ENCODE results near the gene AP5S1. TPM values are rescaled to one million over a fixed set of nuclear protein-coding genes. Genes with fewer than 3 reads are reported as not detected.
A peak's percentile ranks its signal among the peaks of the same experiment; 100 is the strongest.

The AP5S1 gene
- total and polyA plus RNA-seq, 2 of the 13 experiments (the other 11 are each of a cell fraction or from before 2014, with no cell fraction given), result 7.9 to 23.2 TPM

DNA sequence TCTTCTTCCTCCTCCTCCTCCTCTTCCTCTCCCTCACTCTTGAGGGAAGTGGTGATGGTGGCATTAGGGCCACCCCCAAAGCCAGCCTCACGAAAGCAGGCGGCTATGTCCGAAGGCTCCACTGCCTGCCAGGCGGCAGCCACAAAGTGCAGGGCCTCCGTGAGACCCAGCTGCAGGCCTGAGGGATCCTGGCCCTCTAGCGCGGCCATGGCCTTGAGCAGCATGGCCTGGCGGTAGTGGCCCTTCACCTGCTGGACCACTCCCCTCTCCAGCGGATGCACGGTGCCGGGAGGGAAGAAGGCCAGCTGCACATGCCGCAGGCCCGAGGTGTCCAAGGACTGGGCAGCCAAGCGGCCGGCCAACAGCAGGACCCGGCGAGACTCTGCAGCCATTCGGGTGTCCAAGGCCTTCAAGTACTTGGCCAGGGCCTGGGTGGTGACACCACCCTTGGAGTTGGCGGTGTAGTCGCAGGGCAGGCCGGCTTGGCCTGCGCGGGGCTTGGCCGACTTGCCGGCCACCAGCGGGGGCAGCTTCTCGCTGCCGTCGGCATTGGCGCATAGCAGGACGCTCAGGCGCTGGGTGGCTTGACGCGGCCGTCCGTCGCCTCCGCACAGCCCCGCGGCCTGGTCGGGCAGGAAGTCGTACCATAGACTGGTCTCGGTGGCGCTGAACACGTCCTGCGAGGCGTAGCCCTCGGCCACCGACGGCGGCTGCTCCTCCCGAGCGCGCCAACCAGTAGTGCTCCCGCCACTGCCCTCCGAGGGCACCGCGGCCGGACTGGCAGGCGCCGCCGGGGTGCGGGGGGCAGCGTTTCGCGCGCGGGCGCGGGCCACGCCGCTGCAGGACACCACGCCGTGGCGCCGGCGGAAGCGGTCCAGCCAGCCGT is 34.9 kb upstream of the AP5S1 start (continued):
- TF ChIP-seq, protein P1, sequence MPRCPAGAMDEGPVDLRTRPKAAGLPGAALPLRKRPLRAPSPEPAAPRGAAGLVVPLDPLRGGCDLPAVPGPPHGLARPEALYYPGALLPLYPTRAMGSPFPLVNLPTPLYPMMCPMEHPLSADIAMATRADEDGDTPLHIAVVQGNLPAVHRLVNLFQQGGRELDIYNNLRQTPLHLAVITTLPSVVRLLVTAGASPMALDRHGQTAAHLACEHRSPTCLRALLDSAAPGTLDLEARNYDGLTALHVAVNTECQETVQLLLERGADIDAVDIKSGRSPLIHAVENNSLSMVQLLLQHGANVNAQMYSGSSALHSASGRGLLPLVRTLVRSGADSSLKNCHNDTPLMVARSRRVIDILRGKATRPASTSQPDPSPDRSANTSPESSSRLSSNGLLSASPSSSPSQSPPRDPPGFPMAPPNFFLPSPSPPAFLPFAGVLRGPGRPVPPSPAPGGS (CRISPR knock-in tag; IDR thresholded peaks at IDR 0.05), result 0 out of 2 replicates have a peak, but pooled peaks have one; percentile 68
- TF ChIP-seq SPEN (CRISPR knock-in tag; IDR thresholded peaks at IDR 0.05; ENCODE audit: low read depth) (peak; percentile 53), HNRNPLL (IDR thresholded peaks at IDR 0.05; ENCODE audit: low read depth, low read length, poor library complexity, severe bottlenecking) (no peak), FOXM1 (CRISPR knock-in tag; IDR thresholded peaks at IDR 0.05) (no peak), ARNT2 (CRISPR knock-in tag; IDR thresholded peaks at IDR 0.05; ENCODE audit: low read depth) (0 out of 2 replicates have a peak, but pooled peaks have one; percentile 40), DNMT3B (CRISPR knock-in tag; conservative IDR thresholded peaks at IDR 0.05) (no peak), STAT5B (CRISPR knock-in tag; IDR thresholded peaks at IDR 0.05) (no peak), ETV5 (CRISPR knock-in tag; IDR thresholded peaks at IDR 0.05; ENCODE audit: borderline replicate concordance) (no peak), RXRB (CRISPR knock-in tag; IDR thresholded peaks at IDR 0.05; ENCODE audit: borderline replicate concordance) (no peak), ZNF616 (CRISPR knock-in tag; IDR thresholded peaks at IDR 0.05; ENCODE audit: low read depth) (peak; percentile 88)
- TF ChIP-seq, protein P2, sequence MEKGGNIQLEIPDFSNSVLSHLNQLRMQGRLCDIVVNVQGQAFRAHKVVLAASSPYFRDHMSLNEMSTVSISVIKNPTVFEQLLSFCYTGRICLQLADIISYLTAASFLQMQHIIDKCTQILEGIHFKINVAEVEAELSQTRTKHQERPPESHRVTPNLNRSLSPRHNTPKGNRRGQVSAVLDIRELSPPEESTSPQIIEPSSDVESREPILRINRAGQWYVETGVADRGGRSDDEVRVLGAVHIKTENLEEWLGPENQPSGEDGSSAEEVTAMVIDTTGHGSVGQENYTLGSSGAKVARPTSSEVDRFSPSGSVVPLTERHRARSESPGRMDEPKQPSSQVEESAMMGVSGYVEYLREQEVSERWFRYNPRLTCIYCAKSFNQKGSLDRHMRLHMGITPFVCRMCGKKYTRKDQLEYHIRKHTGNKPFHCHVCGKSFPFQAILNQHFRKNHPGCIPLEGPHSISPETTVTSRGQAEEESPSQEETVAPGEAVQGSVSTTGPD (CRISPR knock-in tag; IDR thresholded peaks at IDR 0.05), result peak; percentile 74
- TF ChIP-seq, protein P3, sequence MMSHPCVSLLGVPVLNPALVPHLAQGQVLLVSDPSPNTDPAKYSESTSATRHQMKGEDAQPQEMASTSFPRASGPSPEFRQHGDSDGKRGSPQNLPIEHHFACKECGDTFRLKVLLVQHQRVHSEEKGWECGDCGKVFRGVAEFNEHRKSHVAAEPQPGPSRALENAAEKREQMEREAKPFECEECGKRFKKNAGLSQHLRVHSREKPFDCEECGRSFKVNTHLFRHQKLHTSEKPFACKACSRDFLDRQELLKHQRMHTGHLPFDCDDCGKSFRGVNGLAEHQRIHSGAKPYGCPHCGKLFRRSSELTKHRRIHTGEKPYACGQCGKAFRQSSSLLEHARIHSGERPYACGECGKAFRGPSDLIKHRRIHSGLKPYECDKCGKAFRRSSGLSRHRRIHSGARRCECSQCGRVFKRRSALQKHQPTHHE (CRISPR knock-in tag; IDR thresholded peaks at IDR 0.05; ENCODE audit: borderline replicate concordance), result no peak
- TF ChIP-seq, protein P4, sequence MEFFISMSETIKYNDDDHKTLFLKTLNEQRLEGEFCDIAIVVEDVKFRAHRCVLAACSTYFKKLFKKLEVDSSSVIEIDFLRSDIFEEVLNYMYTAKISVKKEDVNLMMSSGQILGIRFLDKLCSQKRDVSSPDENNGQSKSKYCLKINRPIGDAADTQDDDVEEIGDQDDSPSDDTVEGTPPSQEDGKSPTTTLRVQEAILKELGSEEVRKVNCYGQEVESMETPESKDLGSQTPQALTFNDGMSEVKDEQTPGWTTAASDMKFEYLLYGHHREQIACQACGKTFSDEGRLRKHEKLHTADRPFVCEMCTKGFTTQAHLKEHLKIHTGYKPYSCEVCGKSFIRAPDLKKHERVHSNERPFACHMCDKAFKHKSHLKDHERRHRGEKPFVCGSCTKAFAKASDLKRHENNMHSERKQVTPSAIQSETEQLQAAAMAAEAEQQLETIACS (CRISPR knock-in tag; IDR thresholded peaks at IDR 0.05), result no peak
- TF ChIP-seq, protein P5, sequence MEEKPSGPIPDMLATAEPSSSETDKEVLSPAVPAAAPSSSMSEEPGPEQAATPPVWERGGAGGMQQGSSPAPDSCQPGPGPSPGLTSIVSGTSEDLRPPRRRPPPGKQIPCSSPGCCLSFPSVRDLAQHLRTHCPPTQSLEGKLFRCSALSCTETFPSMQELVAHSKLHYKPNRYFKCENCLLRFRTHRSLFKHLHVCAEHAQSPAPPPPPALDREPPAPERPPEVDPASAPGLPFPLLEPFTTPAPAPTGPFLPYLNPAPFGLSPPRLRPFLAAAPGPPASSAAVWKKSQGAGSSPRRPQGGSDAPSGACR (CRISPR knock-in tag; IDR thresholded peaks at IDR 0.05), result no peak
- TF ChIP-seq, protein P6, sequence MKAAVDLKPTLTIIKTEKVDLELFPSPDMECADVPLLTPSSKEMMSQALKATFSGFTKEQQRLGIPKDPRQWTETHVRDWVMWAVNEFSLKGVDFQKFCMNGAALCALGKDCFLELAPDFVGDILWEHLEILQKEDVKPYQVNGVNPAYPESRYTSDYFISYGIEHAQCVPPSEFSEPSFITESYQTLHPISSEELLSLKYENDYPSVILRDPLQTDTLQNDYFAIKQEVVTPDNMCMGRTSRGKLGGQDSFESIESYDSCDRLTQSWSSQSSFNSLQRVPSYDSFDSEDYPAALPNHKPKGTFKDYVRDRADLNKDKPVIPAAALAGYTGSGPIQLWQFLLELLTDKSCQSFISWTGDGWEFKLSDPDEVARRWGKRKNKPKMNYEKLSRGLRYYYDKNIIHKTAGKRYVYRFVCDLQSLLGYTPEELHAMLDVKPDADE (CRISPR knock-in tag; IDR thresholded peaks at IDR 0.05), result no peak
- TF ChIP-seq, protein P7, sequence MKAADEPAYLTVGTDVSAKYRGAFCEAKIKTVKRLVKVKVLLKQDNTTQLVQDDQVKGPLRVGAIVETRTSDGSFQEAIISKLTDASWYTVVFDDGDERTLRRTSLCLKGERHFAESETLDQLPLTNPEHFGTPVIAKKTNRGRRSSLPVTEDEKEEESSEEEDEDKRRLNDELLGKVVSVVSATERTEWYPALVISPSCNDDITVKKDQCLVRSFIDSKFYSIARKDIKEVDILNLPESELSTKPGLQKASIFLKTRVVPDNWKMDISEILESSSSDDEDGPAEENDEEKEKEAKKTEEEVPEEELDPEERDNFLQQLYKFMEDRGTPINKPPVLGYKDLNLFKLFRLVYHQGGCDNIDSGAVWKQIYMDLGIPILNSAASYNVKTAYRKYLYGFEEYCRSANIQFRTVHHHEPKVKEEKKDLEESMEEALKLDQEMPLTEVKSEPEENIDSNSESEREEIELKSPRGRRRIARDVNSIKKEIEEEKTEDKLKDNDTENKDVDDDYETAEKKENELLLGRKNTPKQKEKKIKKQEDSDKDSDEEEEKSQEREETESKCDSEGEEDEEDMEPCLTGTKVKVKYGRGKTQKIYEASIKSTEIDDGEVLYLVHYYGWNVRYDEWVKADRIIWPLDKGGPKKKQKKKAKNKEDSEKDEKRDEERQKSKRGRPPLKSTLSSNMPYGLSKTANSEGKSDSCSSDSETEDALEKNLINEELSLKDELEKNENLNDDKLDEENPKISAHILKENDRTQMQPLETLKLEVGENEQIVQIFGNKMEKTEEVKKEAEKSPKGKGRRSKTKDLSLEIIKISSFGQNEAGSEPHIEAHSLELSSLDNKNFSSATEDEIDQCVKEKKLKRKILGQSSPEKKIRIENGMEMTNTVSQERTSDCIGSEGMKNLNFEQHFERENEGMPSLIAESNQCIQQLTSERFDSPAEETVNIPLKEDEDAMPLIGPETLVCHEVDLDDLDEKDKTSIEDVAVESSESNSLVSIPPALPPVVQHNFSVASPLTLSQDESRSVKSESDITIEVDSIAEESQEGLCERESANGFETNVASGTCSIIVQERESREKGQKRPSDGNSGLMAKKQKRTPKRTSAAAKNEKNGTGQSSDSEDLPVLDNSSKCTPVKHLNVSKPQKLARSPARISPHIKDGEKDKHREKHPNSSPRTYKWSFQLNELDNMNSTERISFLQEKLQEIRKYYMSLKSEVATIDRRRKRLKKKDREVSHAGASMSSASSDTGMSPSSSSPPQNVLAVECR (CRISPR knock-in tag; IDR thresholded peaks at IDR 0.05; ENCODE audit: borderline replicate concordance), result peak; percentile 52; the same call in 1 of the 2 replicates

Measured in HepG2 (cell line).